GM19328 (cell line): Measurements from ENCODE around the gene BRPF3.

ENCODE experiments used
- ATAC-seq: cut with Tn5 transposase; IDR thresholded peaks from one replicate; pipeline ENCODE4 v1.9.1; 2021; ENCODE audit warnings: mild to moderate bottlenecking, moderate library complexity; ENCODE audit not compliant: unreplicated experiment

BRPF3 gene

GRCh38 chr6:36196113-36196879 is at the start of gene BRPF3:
BRPF3 (plus strand) TSS chr6:36196744; CDS start chr6:36200323, 3,579 bp downstream.
- ATAC-seq, result peak; percentile 56

DNA sequence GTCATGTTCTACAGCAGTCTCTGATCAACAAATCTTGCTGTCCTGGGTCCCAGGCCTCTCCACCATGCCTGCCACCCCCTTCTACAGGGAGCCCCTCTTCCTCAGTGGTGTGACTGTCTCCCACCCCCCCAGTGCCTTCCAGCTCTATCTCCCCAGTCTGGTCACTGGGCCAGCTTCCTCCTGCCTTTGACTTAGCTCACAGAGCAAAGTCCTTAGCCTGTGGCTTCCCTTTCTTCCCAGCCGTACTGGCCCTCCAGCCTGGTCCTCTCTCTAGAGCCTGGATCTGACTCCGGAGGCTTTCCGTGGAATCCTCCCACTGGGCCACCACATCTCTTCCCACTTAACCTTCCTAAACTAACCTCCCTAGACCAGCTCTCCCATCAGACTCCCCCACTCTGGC is 49.2 kb upstream of the BRPF3 start:
- no peak for ATAC-seq

DNA sequence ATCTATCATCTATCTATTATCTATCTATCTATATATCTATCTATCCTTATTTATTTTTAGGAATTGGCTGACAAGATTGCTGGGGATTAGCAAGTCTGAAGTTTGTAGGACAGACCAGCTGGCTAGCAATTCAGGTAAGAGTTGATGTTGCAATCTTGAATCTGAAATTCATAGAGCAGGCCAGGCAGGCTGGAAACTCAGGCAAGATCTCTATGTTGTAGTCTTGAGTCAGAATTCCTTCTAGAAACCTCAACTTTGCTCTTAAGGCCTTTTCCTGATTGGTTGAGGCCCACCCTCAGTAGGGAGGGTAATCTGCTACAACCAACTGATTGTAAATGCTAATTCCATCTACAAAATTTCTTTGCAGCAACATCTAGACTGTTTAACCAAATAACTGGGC is 47.1 kb upstream of the BRPF3 start:
- ATAC-seq, result no peak

DNA sequence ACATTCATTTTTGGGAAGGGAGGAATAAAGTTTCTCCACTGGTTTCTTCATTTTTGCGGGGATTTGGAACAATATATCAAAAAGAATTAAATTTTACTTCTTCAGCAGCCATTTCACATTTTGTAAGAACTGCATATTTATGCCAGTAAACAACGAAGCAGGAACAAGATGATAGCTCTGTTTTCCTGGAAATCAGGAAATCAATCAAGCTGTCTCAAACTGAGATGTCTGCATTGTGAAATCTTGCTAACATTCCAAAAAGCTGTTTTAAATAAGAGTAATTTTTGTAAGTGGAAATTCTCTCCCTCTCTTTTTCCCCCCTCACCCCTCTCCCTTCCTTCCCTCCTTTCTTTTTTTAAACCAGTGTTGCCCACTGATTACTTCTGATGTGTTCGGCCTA is 46.3 kb upstream of the BRPF3 start:
- no peak for ATAC-seq

GRCh38 chr6:36154286-36154685 is 42.3 kb upstream of the BRPF3 start:
- ATAC-seq, result no peak

- no peak for ATAC-seq
Measured at GRCh38 chr6:36155662-36156061, 40.9 kb upstream of the BRPF3 start.

GRCh38 chr6:36160147-36160760 is 36.3 kb upstream of the BRPF3 start:
- no peak for ATAC-seq

GRCh38 chr6:36169023-36170007 is 27.2 kb upstream of the BRPF3 start:
- ATAC-seq, result no peak

DNA sequence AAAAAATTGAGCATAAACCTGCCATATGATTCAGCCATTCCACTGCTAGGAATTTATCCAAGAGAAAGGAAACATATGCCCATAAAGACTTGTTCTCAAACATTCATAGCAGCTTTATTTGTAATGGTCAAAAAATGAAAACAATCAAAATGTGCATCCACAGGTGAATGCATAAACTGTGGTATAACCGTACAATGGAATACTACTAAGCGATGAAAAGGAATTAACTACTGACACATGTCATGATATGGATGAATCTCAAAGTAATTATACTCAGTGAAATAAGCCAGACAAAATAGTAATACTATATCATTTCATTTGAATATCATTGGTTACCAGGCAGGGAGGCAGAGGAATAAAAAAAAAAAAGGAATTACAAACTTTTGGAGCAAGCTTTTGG is 25.8 kb upstream of the BRPF3 start:
- ATAC-seq, result no peak

DNA sequence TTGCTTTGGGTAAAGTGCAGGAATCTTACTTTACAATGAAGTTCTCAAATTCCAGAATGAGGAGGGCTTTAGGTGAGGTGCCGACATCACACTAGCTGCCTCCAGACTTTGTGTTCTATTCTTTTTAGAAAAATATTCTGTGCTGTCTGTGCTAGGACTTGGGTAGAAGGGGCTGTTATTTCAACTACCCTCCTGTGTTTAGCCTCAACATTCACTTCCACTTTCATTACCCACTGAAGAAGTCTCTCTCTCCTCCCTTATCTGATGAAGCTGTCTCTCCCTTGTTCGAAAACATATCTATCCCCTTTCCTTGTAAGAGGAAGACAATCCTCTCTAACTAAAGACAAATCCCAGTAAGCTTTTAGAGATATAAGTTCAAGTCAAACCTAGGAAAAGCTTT is 25.0 kb upstream of the BRPF3 start:
- no peak for ATAC-seq

- ATAC-seq, result no peak
Measured at GRCh38 chr6:36177166-36177565, 19.4 kb upstream of the BRPF3 start.

DNA sequence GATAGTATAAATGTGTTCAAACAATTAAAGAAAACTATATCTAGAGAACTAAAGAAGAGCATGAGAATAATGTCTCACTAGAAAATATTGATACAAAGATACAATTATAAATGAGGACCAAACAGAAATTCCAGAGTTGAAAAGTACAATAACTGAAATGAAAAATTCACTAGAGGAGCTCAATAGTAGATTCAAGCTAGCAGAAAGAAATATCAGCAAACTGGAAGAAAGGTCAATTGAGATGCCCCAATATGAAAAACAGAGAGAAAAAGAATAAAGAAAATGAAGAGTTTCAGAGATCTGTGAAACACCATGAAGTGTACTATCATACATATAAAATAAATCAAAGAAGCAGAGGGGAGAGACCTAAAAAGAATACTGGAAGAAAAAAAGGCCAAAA is 18.0 kb upstream of the BRPF3 start:
- no peak for ATAC-seq

DNA sequence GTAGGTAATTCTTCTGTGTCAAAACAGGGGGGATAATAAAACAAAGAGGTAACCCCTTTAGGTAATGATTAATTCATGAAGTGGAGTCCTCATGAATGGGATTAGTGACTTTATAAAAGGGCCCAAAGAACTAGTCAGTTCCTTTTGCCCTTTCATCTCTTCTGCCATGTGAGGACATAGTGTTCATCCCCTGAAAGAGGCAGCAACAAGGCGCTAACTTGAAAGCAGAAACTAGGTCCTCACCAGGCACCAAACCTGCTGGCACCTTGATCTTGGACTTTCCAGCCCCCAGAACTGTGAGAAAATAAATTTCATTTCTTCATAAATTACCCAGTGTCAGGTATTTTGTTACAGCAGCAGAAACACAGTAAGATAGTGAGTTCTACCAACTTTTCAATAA is 16.4 kb upstream of the BRPF3 start:
- ATAC-seq, result no peak

DNA sequence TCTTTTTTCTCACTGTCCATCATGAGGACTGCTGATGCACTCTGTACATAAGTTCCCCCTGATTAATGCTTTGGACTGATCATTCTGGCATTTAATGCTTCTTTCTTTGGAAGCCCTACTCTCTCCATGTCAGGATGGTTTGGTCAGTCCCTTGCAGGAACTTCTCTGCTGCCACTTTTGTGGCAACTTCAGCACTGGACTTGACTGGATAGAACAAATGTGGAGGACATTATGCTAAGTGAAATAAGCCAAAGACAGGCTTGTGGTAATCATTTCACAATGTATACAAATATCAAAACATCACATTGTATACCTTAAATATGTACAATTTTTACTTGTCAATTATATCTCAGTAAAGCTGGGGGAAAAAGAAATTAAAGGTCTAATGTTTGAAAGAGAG is 12.2 kb upstream of the BRPF3 start:
- no peak for ATAC-seq

DNA sequence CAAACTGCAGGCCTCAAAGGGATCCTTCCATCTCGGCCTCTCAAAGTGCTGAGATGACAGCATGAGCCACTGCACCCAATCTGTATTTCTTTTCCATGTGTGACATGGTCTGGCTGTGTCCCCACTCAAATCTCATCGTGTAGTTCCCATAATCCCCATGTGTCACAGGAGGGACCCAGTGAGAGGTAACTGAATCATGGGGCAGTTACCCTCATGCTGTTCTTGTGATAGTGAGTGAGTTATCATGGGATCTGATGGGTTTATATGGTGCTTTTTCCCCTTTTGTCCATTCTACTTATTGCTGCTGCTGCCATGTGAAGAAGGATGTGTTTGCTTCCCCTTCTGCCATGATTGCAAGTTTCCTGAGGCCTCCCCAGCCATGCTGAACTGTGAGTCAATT is 10.3 kb upstream of the BRPF3 start:
- ATAC-seq, result no peak

GRCh38 chr6:36187446-36187845 is 9.1 kb upstream of the BRPF3 start:
- no peak for ATAC-seq

GRCh38 chr6:36195471-36196112 is 952 bp upstream of the BRPF3 start:
- no peak for ATAC-seq

DNA sequence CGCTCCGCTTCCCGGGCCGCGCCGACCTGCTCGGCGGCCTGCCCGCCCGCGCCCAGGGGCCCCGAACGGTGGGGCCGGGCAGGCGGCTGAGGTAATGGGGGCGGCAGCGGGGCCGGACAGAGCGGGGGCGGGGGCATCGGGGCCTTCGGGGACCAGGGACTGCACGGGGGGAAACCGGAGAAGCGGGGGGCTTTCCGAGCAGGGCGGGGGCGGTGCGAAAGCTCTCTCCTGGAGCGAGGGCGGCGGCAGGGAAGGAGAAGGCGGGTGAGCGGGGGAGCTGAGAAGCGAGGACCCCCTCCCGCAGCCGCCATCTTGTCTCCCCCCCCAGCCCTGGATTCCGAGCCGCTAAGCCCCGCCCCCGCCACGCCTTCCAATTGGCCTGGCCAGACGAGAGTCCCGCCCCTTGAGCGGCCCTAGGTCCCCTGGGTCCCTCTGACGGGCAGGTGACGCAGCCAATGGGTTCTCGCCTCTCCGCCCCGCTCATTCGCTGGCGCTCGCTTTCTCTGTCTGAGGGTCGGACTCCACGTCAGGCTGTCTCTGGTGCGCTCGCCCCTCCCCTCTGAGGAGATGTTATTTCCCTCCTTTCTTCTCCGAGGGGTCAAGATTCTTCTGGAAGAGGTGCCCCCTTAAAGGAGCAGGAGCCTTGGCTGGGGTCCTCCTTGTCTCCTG is 470 bp downstream of the BRPF3 start:
- ATAC-seq, result peak; percentile 89

- ATAC-seq, result no peak
Measured at GRCh38 chr6:36197739-36198221, 1.2 kb downstream of the BRPF3 start.

DNA sequence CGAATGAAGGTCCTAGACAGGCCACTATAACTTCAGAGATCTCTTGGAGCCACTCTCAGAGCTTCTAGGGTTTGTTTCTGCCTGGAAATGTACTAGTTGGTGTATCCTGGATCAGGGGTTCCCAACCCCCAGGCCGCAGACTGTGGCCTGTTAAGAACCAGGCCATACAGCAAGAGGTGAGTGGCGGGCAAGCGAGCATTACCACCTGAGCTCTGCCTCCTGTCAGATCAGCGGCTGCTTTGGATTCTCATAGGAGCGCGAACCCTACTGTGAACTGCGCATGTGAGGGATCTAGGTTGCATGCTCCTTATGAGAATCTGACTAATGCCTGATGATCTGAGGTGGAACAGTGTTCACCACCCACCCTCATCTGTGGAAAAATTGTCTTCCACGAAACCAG is 2.4 kb downstream of the BRPF3 start:
- ATAC-seq, result no peak
